GM10248 (cell line): ENCODE measurements around the gene CISD1.
"Not testable (repeated sequence)": the region's sequence is repeated elsewhere in the genome, so short reads cannot be mapped to it uniquely, and the experiment has no call there.

Experiments used
- CTCF ChIA-PET: fragments of 300-600 bp; sonication (Branson Sonifier 250); formaldehyde crosslinking; extraction: SDS; loops from one replicate; lab custom pipeline; 2021; ENCODE audit warnings: antibody characterized with exemption; lab: Yijun Ruan, JAX
- POLR2A ChIA-PET: fragments of 350-650 bp; sonication (Branson Sonifier 250); formaldehyde crosslinking; extraction: SDS; loops from one replicate; lab custom pipeline; 2020; ENCODE audit warnings: antibody characterized with exemption; lab: Yijun Ruan, JAX
- DNase-seq: peaks from one replicate; pipeline ENCODE4 v3.0.0; 2012; ENCODE audit errors: extremely low spot score
- TF ChIP-seq, protein P1 (sequence below): IDR thresholded peaks from 2 replicates; pipeline ENCODE4 v1.5.1; 2012; ENCODE audit warnings: mild to moderate bottlenecking, low read depth; ENCODE audit errors: extremely low read depth, missing control alignments, control extremely low read depth

Gene CISD1

DNA sequence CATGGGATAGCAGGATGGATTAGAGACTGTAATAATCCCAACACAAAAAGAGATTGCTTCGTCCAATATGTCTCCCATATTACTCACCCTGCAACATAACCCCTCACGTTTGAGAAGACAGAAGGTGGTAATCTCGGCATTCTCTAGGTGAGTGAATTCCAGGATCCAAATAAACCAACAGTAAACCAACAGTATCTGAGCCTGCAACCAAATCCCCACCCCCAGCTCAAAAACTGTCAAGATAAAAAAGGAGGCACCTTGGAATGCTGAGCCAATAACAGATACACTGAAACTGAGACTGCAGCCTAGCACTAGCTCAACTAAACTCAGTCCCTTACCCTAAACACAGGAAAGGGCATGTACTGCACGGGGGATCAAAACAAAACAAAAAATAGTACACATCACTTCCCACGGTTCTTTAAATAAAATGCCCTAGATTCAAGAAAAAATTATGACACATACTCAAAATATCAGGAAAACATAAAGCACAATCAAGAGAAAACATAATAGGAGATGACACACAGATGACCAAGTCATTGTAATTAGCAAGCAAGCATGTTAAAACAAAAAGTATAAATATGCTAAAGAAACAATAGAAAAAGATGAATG is 29.3 kb upstream of the CISD1 start:
- ChIA-PET CTCF (interaction anchor here (1.0 to 2.8 kb wide), 2 partner anchors 9 to 51 kb away, joined by 3 to 8 read pairs; no protein-coding TSS in a partner anchor), POLR2A (no interaction called here)
- no peak for DNase-seq
- TF ChIP-seq, protein P1, sequence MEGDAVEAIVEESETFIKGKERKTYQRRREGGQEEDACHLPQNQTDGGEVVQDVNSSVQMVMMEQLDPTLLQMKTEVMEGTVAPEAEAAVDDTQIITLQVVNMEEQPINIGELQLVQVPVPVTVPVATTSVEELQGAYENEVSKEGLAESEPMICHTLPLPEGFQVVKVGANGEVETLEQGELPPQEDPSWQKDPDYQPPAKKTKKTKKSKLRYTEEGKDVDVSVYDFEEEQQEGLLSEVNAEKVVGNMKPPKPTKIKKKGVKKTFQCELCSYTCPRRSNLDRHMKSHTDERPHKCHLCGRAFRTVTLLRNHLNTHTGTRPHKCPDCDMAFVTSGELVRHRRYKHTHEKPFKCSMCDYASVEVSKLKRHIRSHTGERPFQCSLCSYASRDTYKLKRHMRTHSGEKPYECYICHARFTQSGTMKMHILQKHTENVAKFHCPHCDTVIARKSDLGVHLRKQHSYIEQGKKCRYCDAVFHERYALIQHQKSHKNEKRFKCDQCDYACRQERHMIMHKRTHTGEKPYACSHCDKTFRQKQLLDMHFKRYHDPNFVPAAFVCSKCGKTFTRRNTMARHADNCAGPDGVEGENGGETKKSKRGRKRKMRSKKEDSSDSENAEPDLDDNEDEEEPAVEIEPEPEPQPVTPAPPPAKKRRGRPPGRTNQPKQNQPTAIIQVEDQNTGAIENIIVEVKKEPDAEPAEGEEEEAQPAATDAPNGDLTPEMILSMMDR: no peak

DNA sequence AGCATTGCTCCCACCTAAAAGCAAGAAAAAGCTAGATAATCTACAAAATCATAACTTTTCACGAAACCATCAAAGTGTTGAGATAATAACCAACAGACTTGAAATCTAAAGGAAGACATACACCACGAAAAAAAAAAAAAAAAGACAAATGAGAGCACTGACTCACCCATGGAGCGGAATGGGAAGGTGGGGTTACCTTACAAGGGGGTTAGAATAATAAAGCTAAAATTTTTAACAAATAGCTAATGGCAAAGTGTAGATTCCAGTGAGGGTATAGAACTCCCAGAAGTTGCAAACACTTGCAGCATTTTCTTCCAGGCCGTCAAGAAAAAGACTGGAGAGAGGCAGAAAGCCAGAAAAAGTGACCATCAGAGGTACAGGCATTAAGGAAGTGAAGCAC is 28.4 kb upstream of the CISD1 start:
- TF ChIP-seq, protein P1: no peak
- CTCF ChIA-PET: interaction anchor here (1.0 to 2.8 kb wide), 3 partner anchors 8 to 51 kb away, joined by 3 to 8 read pairs (median 3); no protein-coding TSS in a partner anchor
- no peak for DNase-seq
- POLR2A ChIA-PET: no interaction called here

DNA sequence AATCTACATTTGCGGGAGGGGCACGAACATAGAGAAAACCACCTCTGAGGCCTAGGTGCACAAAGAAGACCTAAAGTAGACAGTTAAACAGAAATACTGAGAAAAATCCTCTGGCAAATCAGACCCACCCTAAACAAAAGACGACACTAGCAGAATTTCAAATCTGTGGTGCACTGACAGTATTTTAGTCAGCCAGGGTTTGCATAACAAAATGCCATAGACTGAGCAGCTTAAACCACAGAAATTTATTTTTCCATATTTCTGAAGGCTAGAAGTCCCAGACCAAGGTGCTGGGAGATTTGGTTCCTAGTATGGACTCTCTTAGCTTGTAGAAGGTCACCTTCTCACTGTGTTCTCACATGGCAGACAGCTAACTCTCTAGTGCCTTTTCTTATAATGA is 27.6 kb upstream of the CISD1 start:
- POLR2A ChIA-PET: no interaction called here
- TF ChIP-seq, protein P1: no peak
- no peak for DNase-seq
- CTCF ChIA-PET: interaction anchor here (1.1 kb wide), 1 partner anchor 11 kb away, joined by 3 read pairs; no protein-coding TSS in a partner anchor

DNA sequence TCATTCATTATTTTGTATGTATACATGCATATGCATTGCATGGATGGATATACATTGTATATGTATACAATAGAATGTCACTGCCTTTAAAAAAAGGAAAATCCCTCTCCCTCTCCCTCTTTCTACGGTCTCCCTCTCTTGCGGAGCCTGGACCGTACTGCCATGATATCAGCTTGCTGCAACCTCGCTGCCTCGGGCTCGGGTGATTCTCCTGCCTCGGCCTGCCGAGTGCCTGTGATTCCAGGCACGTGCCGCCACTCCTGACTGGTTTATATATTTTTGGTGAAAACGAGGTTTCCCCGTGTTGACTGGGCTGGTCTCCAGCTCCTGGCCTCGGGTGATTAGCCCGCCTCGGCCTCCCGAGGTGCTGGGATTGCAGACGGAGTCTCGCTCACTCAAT is 25.7 kb upstream of the CISD1 start:
- POLR2A ChIA-PET: no interaction called here
- CTCF ChIA-PET: no interaction called here
- TF ChIP-seq, protein P1: no peak
- no peak for DNase-seq

DNA sequence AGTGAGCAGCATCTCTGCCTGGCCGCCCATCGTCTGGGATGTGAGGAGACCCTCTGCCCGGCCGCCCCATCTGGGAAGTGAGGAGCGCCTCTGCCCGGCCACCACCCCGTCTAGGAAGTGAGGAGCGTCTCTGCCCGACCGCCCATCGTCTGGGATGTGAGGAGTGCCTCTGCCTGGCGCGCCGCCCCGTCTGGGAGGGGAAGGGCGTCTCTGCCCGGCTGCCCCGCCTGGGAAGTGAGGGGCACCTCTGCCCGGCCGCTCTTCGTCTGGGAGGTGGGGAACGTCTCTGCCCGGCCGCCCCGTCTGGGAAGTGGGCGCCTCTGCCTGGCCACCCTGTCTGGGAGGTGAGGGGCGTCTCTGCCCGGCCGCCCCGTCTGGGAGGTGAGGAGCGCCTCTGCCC is 25.2 kb upstream of the CISD1 start:
- POLR2A ChIA-PET, CTCF ChIA-PET, DNase-seq: not testable (repeated sequence)

DNA sequence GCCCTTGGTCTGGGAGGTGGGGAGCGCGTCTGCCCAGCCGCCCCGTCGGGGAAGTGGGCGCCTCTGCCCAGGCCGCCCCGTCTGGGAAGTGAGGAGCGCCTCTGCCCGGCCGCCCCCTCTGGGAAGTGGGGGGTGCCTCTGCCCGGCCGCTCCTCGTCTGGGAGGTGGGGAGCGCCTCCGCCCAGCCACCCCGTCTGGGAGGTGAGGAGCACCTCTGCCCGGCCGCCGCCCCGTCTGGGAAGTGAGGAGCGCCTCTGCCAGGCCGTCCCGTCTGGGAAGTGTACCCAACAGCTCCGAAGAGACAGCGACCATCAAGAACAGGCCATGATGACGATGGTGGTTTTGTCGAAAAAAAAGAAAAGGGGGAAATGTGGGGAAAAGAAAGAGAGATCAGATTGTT is 24.7 kb upstream of the CISD1 start:
- CTCF ChIA-PET, DNase-seq, POLR2A ChIA-PET: not testable (repeated sequence)

DNA sequence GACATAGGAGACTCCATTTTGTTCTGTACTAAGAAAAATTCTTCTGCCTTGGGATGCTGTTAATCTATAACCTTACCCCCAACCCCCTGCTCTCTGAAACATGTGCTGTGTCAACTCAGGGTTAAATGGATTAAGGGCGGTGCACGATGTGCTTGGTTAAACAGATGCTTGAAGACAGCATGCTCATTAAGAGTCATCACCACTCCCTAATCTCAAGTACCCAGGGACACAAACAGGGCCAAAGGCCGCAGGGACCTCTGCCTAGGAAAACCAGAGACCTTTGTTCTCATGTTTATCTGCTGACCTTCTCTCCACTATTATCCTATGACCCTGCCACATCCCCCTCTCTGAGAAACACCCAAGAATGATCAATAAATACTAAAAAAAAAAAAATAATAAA is 24.3 kb upstream of the CISD1 start:
- DNase-seq, CTCF ChIA-PET, POLR2A ChIA-PET: not testable (repeated sequence)

DNA sequence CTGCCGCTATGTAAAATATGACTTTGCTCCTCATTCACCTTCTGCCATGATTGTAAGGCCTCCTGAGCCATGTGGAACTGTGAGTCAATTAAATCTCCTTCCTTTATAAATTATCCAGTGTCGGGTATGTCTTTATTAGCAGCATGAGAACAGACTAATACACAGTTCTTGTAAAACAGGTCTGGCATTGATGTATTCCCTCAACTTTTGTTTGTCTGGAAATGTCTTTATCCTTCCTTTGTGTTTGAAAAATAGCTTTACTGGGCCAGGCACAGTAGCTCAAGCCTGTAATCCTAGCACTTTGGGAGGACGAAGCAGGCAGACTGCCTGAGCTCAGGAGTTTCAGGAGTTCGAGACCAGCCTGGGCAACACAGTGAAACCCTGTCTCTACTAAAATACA is 15.8 kb upstream of the CISD1 start:
- no peak for DNase-seq
- TF ChIP-seq, protein P1: no peak
- POLR2A ChIA-PET: no interaction called here
- CTCF ChIA-PET: interaction anchor here (1.9 kb wide), 1 partner anchor 10 kb away, joined by 7 read pairs; no protein-coding TSS in a partner anchor
